Measurements from ENCODE around the gene FRMD3.

DNA sequence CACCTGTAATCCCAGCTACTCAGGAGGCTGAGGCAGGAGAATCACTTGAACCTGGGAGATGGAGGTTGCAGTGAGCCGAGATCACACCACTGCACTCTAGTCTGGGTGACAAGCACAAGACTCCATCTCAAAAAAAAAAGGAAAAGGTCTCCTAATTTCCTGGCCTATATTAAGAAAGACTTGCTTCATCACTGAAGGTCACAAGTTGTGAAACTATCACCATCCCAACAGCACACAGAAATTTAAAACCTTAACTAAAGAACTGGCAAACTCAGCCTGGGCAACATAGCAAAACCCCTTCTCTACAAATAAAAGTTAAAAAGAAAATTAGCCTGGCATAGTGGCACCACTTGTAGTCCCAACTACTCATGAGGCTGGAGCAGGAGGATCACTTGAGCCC is 17.2 kb downstream of the FRMD3 start:
- TF ChIP-seq, protein P1, sequence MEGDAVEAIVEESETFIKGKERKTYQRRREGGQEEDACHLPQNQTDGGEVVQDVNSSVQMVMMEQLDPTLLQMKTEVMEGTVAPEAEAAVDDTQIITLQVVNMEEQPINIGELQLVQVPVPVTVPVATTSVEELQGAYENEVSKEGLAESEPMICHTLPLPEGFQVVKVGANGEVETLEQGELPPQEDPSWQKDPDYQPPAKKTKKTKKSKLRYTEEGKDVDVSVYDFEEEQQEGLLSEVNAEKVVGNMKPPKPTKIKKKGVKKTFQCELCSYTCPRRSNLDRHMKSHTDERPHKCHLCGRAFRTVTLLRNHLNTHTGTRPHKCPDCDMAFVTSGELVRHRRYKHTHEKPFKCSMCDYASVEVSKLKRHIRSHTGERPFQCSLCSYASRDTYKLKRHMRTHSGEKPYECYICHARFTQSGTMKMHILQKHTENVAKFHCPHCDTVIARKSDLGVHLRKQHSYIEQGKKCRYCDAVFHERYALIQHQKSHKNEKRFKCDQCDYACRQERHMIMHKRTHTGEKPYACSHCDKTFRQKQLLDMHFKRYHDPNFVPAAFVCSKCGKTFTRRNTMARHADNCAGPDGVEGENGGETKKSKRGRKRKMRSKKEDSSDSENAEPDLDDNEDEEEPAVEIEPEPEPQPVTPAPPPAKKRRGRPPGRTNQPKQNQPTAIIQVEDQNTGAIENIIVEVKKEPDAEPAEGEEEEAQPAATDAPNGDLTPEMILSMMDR (IDR thresholded peaks at IDR 0.05) = no peak
- no peak for TF ChIP-seq POLR2A (IDR thresholded peaks at IDR 0.05)

Measured in body of pancreas (tissue), 4 donors.